Ishikawa (cell line): ENCODE measurements around the gene SRGAP1.

Experiments used
- CEBPB ChIP-seq: IDR thresholded peaks from 2 replicates; pipeline ENCODE4 v1.6.1; 2012
- CREB1 ChIP-seq: IDR thresholded peaks from 2 replicates; pipeline ENCODE4 v1.6.1; 2012; ENCODE audit warnings: low read depth
- EGR1 ChIP-seq: IDR thresholded peaks from 2 replicates; pipeline ENCODE4 v1.6.1; 2012
- EP300 ChIP-seq: IDR thresholded peaks from 2 replicates; pipeline ENCODE4 v1.6.1; 2012; ENCODE audit warnings: borderline replicate concordance
- FOXM1 ChIP-seq: IDR thresholded peaks from 2 replicates; pipeline ENCODE4 v1.6.1; 2012; ENCODE audit warnings: low read depth, borderline replicate concordance
- MAX ChIP-seq: IDR thresholded peaks from 2 replicates; pipeline ENCODE4 v1.6.1; 2012
- NFIC ChIP-seq: IDR thresholded peaks from 2 replicates; pipeline ENCODE4 v1.6.1; 2012
- RAD21 ChIP-seq: IDR thresholded peaks from 2 replicates; pipeline ENCODE4 v1.6.1; 2012; ENCODE audit warnings: low read depth
- TAF1 ChIP-seq: IDR thresholded peaks from 2 replicates; pipeline ENCODE4 v1.6.1; 2012; ENCODE audit warnings: low read depth, mild to moderate bottlenecking
- TCF12 ChIP-seq: IDR thresholded peaks from 2 replicates; pipeline ENCODE4 v1.6.1; 2012; ENCODE audit warnings: low read depth
- TEAD4 ChIP-seq: IDR thresholded peaks from 2 replicates; pipeline ENCODE4 v1.6.1; 2012
- YY1 ChIP-seq: IDR thresholded peaks from 2 replicates; pipeline ENCODE4 v1.6.1; 2012; ENCODE audit warnings: low read depth
- ZBTB7A ChIP-seq: IDR thresholded peaks from 2 replicates; pipeline ENCODE4 v1.6.1; 2012; ENCODE audit warnings: low read depth
- TF ChIP-seq, protein P1 (sequence below): IDR thresholded peaks from 2 replicates; pipeline ENCODE4 v1.6.1; 2012
- TF ChIP-seq, protein P2 (sequence below): IDR thresholded peaks from 2 replicates; pipeline ENCODE4 v1.6.1; 2012; ENCODE audit warnings: low read depth, mild to moderate bottlenecking

Gene SRGAP1

DNA sequence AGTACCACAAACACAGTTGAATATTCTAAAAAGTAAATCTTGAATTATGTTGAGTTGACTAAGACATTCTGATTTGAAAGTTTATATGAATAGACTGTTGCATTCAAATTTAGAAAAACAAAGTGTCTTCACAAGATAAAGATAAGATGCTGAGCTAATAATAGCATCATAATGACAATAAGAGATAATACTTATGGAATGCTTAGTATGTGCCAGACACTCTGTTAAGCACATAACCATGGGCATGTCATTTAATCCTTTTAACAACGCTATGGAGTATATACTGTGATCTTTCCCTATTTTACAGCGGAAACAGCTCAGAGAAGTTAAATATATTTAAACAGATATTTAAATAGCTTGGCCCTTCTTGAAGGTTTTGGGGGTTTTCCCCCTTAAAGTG, 163.4 kb downstream of the SRGAP1 start:
- no peak for TF ChIP-seq TCF12
- TF ChIP-seq EP300: no peak
- no peak for TF ChIP-seq EGR1
- TF ChIP-seq MAX: no peak
- no peak for TF ChIP-seq FOXM1
- no peak for TF ChIP-seq ZBTB7A
- TF ChIP-seq YY1: no peak
- no peak for TF ChIP-seq CREB1
- no peak for TF ChIP-seq TAF1
- TF ChIP-seq, protein P1, sequence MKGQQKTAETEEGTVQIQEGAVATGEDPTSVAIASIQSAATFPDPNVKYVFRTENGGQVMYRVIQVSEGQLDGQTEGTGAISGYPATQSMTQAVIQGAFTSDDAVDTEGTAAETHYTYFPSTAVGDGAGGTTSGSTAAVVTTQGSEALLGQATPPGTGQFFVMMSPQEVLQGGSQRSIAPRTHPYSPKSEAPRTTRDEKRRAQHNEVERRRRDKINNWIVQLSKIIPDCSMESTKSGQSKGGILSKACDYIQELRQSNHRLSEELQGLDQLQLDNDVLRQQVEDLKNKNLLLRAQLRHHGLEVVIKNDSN: no peak
- no peak for TF ChIP-seq RAD21

DNA sequence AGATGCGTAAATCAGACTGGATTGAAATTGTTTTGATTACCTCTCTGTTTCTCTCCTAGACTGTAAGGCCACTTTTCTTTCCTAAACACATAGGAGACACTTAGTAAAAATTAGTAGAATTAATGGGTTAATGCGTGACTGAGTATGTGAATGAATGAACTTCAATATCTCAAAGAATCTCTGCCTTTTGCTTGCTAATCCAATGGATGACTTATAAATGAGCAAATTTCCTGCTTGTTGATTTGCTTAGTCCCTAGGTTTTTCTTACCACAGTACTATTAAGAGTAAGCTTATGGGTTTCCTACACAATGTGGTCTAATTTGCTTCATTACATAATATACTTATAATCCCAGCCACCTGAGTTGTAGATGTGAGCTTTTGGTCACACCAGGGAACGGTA, 164.1 kb downstream of the SRGAP1 start:
- TF ChIP-seq YY1 (no peak), CREB1 (no peak), NFIC (no peak), CEBPB (no peak), TEAD4 (no peak), EGR1 (no peak), TCF12 (no peak), ZBTB7A (no peak), RAD21 (no peak), FOXM1 (no peak), EP300 (no peak), TAF1 (no peak)
- TF ChIP-seq, protein P1: no peak

DNA sequence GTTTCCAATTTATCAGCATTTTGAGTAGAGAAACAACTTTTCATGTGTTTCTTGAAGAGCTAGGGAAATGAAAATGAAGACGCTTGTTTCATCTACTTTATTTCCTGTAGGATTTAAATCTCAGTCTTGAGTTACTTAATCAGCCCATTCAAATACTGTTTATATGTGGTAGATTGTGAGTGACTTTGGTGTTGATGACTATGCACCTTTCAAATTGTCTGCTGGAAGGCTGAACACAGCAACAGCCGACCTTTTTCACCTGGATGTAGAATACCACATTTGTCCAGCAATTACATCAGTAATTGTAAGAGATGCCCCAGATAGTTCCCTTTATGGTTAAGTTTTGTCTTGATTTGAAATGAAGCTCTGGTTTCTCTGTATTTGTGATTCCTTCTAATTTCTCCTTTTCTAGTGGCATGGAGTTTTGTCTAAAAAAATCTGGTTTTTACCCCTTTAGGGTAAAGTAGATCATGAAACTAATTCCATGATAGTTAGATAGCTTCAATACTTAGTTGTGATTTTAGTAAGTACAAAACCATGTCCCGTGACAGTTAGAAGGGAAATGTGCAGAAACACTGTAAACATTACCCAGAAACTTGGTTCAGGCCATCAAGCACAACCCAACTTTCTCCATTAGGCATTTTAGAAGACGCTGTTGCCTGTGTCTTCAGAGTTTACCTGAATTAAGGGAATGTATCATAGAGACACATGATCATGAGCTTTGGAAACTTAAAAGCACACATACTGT, 165.0 kb downstream of the SRGAP1 start:
- TF ChIP-seq, protein P1: no peak
- TF ChIP-seq, protein P2, sequence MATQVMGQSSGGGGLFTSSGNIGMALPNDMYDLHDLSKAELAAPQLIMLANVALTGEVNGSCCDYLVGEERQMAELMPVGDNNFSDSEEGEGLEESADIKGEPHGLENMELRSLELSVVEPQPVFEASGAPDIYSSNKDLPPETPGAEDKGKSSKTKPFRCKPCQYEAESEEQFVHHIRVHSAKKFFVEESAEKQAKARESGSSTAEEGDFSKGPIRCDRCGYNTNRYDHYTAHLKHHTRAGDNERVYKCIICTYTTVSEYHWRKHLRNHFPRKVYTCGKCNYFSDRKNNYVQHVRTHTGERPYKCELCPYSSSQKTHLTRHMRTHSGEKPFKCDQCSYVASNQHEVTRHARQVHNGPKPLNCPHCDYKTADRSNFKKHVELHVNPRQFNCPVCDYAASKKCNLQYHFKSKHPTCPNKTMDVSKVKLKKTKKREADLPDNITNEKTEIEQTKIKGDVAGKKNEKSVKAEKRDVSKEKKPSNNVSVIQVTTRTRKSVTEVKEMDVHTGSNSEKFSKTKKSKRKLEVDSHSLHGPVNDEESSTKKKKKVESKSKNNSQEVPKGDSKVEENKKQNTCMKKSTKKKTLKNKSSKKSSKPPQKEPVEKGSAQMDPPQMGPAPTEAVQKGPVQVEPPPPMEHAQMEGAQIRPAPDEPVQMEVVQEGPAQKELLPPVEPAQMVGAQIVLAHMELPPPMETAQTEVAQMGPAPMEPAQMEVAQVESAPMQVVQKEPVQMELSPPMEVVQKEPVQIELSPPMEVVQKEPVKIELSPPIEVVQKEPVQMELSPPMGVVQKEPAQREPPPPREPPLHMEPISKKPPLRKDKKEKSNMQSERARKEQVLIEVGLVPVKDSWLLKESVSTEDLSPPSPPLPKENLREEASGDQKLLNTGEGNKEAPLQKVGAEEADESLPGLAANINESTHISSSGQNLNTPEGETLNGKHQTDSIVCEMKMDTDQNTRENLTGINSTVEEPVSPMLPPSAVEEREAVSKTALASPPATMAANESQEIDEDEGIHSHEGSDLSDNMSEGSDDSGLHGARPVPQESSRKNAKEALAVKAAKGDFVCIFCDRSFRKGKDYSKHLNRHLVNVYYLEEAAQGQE: no peak
- TF ChIP-seq RAD21 (no peak), TEAD4 (no peak), ZBTB7A (no peak), NFIC (no peak), YY1 (no peak), TCF12 (no peak), FOXM1 (no peak), CREB1 (no peak), MAX (no peak), EGR1 (no peak), TAF1 (no peak), EP300 (no peak), CEBPB (no peak)

DNA sequence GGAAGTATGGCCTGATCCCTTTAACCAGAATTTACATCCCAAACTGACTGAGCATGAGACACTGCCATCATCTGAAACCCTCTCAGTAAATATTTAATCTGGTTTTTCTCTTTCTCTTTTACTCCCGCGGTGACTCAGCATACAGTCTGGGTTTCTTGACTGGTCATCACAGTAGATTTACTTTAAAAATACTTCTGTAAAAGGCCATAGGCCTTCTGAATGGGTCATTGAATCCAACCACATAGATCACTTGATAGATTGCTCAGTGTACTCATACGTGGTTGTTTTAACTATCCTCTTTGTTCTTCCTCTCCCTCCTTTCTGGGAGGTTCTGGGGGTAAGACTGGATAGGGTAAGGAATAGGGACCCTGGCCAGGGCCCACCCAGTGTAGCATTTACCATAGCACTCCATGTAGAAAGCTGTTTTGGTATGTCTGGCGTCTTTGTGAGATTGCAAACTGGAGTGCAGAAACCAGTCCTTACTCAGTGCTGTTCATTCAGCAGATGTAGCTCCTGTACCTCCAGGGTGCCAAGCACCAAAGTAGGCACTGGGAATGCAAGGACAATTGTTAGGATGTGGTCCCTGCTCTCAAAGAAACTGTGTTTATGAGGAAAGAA, 165.7 kb downstream of the SRGAP1 start:
- TF ChIP-seq EGR1 (no peak), TCF12 (no peak), MAX (no peak), FOXM1 (no peak)

DNA sequence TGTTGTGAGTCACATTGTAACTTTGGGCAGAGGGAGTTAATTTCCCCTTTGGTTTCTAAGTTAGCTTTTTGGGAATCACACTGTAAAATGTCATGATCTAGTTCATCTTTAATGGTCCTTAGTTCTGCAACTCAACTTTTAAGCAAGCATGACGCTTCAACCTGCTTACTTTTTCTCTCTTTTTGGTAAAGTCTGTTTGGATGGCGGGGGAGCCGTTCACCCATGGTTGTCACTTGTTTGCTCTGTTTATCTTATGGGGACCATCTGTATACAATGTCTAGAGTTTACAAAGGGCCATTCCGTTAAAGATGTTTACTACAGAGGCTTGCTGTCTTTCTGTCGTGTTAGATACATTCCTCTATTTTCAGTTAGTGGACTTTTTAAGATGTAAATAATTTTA, 172.0 kb downstream of the SRGAP1 start:
- TF ChIP-seq, protein P2: no peak
- TF ChIP-seq YY1: no peak
- no peak for TF ChIP-seq TEAD4
- no peak for TF ChIP-seq EGR1
- no peak for TF ChIP-seq CEBPB
- TF ChIP-seq, protein P1: no peak
- no peak for TF ChIP-seq MAX
- TF ChIP-seq NFIC: no peak
- TF ChIP-seq FOXM1: no peak
- TF ChIP-seq TAF1: no peak
- TF ChIP-seq RAD21: no peak
- no peak for TF ChIP-seq ZBTB7A
- no peak for TF ChIP-seq TCF12
- no peak for TF ChIP-seq CREB1
- TF ChIP-seq EP300: no peak
